ENCODE measurements around the gene REM2. TPM values are rescaled to one million over a fixed set of nuclear protein-coding genes. Genes with fewer than 3 reads are reported as not detected.

Gene REM2
- polyA plus RNA-seq, 3 donors = 1.8 TPM; not detected in 2

DNA sequence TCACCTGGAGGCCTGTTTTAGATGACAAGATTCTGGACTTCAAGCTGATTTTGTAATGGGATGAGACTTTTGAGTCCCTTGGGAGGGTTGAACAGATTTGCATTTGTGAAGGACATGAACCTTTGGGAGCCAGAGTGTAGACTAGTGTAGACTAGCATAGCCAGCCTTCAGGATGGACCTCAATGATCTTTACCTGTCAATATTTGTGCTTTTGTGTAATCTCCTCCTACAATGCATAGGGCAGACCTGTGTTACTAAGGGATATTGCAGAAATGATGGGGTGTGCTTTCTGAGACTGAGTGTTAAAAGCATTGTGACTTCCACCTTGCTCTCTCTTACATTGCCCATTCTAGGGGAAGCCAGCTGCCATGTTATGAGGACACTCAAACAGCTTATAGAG is 21.4 kb upstream of the REM2 start:
- Mint-ChIP-seq H3K36me3 (no peaks in the 10 kb centered on the region), H3K4me3 (no peak overlapping the region), H3K27me3 (ENCODE audit: low read depth in 3 of 3) (peaks cover 21 to 39% (median 28%) of the 10 kb centered on the region in 3 donors), H3K4me1 (no peaks in the 10 kb centered on the region), H3K9me3 (peaks cover 0 to 11% (median 2%) of the 10 kb centered on the region in 7 donors), H3K27ac (no peak overlapping the region)
- Histone ChIP-seq H3K4me1 (ENCODE audit: control insufficient read depth in 1 of 2, insufficient read depth in 2 of 2, low read length in 2 of 2) (no peaks in the 10 kb centered on the region), H3K4me3 (replicated peaks in 1 of 3; ENCODE audit: low read depth in 2 of 3, low read length in 3 of 3) (no peak overlapping the region), H3K9ac (ENCODE audit: insufficient read depth, low read length, poor library complexity, severe bottlenecking) (no peak overlapping the region), H3K36me3 (replicated peaks in 1 of 2; ENCODE audit: control insufficient read depth in 1 of 2, insufficient read depth in 2 of 2, low read length in 2 of 2) (no peaks in the 10 kb centered on the region), H3K27ac (ENCODE audit: low read depth in 1 of 2, low read length in 2 of 2) (no peak overlapping the region), H3K79me2 (ENCODE audit: insufficient read depth, low read length) (no peaks in the 10 kb centered on the region), H2AFZ (ENCODE audit: insufficient read depth, low read depth, low read length, poor library complexity, severe bottlenecking) (no peak overlapping the region), H3K4me2 (replicated peaks; ENCODE audit: extremely low read depth, low read length, poor library complexity, severe bottlenecking) (no peak overlapping the region), H3K27me3 (ENCODE audit: control insufficient read depth in 2 of 2, insufficient read depth in 2 of 2, low read length in 2 of 2) (peaks cover 0 to 2% of the 10 kb centered on the region in 2 donors), H3K9me3 (replicated peaks in 1 of 2; ENCODE audit: control insufficient read depth in 1 of 2, insufficient read depth in 1 of 2, low read length in 2 of 2) (peaks cover 0 to 4% of the 10 kb centered on the region in 2 donors), H4K20me1 (ENCODE audit: insufficient read depth, low read length) (no peaks in the 10 kb centered on the region)
- DNase-seq = no peak
- TF ChIP-seq, protein P1, sequence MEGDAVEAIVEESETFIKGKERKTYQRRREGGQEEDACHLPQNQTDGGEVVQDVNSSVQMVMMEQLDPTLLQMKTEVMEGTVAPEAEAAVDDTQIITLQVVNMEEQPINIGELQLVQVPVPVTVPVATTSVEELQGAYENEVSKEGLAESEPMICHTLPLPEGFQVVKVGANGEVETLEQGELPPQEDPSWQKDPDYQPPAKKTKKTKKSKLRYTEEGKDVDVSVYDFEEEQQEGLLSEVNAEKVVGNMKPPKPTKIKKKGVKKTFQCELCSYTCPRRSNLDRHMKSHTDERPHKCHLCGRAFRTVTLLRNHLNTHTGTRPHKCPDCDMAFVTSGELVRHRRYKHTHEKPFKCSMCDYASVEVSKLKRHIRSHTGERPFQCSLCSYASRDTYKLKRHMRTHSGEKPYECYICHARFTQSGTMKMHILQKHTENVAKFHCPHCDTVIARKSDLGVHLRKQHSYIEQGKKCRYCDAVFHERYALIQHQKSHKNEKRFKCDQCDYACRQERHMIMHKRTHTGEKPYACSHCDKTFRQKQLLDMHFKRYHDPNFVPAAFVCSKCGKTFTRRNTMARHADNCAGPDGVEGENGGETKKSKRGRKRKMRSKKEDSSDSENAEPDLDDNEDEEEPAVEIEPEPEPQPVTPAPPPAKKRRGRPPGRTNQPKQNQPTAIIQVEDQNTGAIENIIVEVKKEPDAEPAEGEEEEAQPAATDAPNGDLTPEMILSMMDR (IDR thresholded peaks at IDR 0.05) = no peak
- intact Hi-C loops (cut with micrococcal nuclease) = no loop called here

DNA sequence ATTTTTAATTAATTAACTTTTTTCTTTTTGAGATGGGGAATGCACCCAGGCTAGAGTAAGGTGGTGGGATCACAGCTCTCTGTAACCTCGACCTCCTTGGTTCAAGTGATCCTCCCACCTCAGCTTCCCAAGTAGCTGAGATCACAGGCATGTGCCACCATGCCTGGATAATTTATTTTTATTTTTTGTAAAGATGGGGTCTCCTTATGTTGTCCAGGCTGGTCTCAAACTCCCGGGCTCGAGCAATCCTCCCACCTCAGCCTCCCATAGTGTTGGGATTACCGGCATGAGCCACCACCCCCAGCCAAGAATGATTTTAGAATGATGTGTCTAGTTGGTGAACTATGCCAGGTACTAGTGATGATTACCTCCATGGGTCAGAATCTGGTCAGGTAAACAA is 18.0 kb upstream of the REM2 start:
- H3K4me3 ChIP-seq (replicated peaks in 1 of 3; ENCODE audit: low read depth in 2 of 3, low read length in 3 of 3) = no peak overlapping the region
- no peaks in the 10 kb centered on the region for H3K4me1 ChIP-seq (ENCODE audit: control insufficient read depth in 1 of 2, insufficient read depth in 2 of 2, low read length in 2 of 2)
- DNase-seq = no peak
- H3K4me1 Mint-ChIP-seq = no peaks in the 10 kb centered on the region
- no CpG with 5 or more reads among the region's 4 CpGs for WGBS (ENCODE audit: insufficient coverage)
- no peaks in the 10 kb centered on the region for H3K36me3 Mint-ChIP-seq
- no peak overlapping the region for H2AFZ ChIP-seq (ENCODE audit: insufficient read depth, low read depth, low read length, poor library complexity, severe bottlenecking)
- peaks cover 6 to 23% (median 16%) of the 10 kb centered on the region in 3 donors for H3K27me3 Mint-ChIP-seq (ENCODE audit: low read depth in 3 of 3)
- no peaks in the 10 kb centered on the region for H3K79me2 ChIP-seq (ENCODE audit: insufficient read depth, low read length)
- H4K20me1 ChIP-seq (ENCODE audit: insufficient read depth, low read length) = no peaks in the 10 kb centered on the region
- no peaks in the 10 kb centered on the region for H3K36me3 ChIP-seq (replicated peaks in 1 of 2; ENCODE audit: control insufficient read depth in 1 of 2, insufficient read depth in 2 of 2, low read length in 2 of 2)
- H3K27ac Mint-ChIP-seq = no peak overlapping the region
- H3K27me3 ChIP-seq (ENCODE audit: control insufficient read depth in 2 of 2, insufficient read depth in 2 of 2, low read length in 2 of 2) = no peaks in the 10 kb centered on the region
- TF ChIP-seq, protein P1 (IDR thresholded peaks at IDR 0.05) = no peak
- intact Hi-C loops (cut with micrococcal nuclease) = no loop called here
- H3K4me2 ChIP-seq (replicated peaks; ENCODE audit: extremely low read depth, low read length, poor library complexity, severe bottlenecking) = no peak overlapping the region
- H3K4me3 Mint-ChIP-seq = no peak overlapping the region
- H3K9me3 ChIP-seq (replicated peaks in 1 of 2; ENCODE audit: control insufficient read depth in 1 of 2, insufficient read depth in 1 of 2, low read length in 2 of 2) = no peaks in the 10 kb centered on the region
- no peak overlapping the region for H3K27ac ChIP-seq (ENCODE audit: low read depth in 1 of 2, low read length in 2 of 2)
- H3K9me3 Mint-ChIP-seq = peaks cover 0 to 6% (median 2%) of the 10 kb centered on the region in 7 donors
- no peak overlapping the region for H3K9ac ChIP-seq (ENCODE audit: insufficient read depth, low read length, poor library complexity, severe bottlenecking)
